CD4-positive, alpha-beta T cell treated with Interferon alpha-2 for 1 hour (primary cell): ENCODE data around the gene STEAP2.
A peak's percentile ranks its signal among the peaks of the same experiment; 100 is the strongest.
"Not testable (repeated sequence)": the region's sequence is repeated elsewhere in the genome, so short reads cannot be mapped to it uniquely, and the experiment has no call there.

Experiments
- DNase-seq, 2 donors: peaks; one replicate each; pipeline ENCODE4 v3.0.0-alpha.2; 2020 to 2022

The STEAP2 gene

DNA sequence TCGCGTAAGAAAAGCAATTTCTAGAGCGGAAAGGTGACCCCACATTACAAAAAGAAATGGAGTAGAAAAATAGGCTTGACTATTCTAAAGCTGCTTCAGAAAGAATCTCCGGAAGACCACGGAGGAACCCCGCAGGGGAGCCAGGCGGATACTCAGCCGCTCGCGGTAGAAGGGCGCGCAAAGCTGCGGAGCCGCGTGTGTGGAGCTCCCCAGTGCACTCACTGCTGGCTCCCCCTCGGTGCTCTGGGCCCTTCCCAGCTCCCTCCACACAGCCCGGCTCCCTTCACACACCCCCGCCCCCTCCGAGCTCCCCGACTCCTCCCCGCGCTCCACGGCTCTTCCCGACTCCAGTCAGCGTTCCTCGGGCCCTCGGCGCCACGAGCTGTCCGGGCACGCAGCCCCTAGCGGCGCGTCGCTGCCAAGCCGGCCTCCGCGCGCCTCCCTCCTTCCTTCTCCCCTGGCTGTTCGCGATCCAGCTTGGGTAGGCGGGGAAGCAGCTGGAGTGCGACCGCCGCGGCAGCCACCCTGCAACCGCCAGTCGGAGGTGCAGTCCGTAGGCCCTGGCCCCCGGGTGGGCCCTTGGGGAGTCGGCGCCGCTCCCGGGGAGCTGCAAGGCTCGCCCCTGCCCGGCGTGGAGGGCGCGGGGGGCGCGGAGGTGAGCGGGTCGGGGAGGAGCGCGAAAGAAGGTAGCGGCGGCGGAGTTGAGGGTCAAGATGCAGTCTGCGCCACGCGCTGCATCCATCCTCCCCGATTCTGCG lies at the start of gene STEAP2:
Gene STEAP2, plus strand, starts transcription at position 350 of the 758 bp plus-strand sequence. CDS start 13,343 bp downstream, outside the sequence.
- DNase-seq, result peak; percentile 2 to 5

DNA sequence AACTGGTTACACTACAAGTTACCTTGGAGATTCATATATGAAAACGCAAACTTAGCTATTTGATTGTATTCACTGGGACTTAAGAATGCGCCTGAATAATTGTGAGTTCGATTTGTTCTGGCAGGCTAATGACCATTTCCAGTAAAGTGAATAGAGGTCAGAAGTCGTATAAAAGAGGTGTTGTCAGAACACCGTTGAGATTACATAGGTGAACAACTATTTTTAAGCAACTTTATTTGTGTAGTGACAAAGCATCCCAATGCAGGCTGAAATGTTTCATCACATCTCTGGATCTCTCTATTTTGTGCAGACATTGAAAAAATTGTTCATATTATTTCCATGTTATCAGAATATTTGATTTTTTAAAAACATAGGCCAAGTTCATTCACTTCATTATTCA lies 48.0 kb upstream of the STEAP2 start:
- no peak for DNase-seq

DNA sequence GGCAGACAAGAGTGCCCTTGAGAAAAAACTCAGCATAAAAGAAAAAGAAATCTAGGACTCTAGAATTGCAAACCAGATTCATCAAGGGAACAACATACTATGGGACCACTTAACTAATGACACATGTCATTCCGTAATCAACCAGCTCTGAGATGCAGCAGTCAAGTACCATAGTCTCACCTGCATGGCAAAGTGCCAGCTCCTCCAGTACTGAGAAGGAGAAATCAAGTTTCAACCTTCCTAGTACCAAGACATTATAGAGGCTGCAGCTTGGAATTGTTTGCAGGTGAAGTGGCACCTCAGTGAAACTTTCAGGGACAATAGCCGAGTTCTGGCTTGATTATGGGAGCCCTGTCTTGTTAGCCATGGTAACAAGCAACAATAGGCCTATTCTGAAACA lies 45.8 kb upstream of the STEAP2 start:
- DNase-seq, result no peak

DNA sequence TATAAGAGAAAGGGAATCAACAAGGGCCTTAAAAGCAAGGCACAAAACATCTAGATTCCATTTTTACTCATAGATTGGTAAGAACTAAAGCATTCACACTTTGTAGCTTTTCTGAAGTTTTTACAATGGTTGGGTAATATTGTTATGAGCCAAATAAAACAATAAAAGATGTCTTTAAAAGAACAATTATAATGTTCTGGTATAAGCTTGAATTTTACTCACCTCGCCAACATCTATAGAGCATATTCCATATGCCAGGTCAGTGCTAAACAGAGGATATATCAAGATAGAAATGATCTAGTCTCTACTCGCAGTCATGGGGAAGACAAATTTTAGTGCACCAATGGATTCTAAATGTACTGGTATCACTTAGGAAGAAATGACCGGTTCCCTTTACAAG lies 45.4 kb upstream of the STEAP2 start:
- DNase-seq, result no peak

DNA sequence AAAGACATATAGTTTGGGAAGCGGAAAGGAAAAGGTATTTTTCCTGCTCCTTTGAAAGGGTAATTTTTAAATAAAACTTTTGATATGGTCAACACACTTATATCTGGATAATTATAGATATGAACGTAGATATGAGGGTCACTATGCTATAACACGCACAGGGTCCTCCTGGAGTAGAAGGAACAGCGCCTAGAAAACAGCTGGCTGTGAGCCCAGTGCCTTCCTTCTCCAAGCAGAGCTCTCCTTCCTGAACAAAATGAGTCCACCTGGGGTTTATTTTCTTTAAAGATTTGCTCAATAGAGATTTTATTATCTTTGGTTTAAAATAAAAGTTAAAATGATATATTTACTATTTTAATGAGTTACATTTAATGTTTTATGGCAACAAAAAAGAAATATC lies 44.2 kb upstream of the STEAP2 start:
- DNase-seq, result no peak

DNA sequence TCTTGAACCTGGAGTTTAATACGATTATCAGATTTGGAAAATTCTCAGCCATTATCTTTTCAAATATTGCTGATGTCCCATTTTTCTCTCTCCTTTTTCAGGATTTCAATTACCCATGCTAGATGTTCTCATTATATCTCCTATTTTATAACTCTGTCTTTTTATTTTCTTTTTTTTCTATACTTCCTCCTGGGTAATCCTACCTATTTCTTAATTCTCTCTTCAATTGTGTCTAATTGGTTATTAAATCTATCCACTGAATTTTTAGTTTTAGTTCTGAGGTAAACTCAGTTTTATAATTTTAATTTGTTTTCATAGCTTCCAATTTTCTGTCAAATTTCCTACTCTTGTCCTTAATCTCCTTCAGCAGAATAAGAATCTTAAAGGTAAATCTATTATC lies 41.6 kb upstream of the STEAP2 start:
- DNase-seq, result no peak

DNA sequence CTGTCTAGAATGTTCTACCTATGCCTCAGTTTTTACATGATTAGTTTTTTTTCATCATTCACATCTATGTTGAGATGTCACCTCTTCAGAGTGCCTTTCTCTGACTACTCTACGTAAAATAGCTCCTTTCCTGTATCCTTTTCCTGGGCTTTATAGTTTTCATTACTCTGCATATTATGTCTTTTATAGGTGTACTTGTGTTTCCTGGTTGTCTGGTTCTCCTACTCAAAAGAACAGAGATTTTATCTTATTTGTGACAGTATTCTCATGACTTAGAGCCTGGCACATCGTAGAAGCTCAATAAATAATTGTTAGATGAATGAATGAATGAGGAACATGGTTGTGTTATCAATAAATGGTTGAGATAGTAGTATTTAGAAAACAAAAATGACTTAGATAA lies 39.4 kb upstream of the STEAP2 start:
- DNase-seq, result no peak

DNA sequence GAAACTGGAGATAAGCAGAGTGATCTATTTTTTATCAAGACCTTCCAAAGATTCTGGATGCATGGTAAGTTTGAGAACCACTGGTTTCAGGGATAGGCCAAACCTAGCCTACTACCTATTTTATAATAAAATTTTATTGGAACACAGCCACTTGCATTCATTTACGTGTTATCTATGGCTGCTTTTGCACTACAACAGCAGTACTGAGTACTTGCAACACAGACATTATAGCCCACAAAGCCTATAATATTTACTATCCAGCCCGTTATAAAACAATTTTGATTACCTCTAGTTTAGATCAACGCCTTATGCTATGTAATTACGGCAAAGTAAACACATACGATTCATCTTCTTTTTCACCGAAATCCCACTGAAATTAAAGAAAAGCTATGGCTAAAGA lies 38.9 kb upstream of the STEAP2 start:
- no peak for DNase-seq

DNA sequence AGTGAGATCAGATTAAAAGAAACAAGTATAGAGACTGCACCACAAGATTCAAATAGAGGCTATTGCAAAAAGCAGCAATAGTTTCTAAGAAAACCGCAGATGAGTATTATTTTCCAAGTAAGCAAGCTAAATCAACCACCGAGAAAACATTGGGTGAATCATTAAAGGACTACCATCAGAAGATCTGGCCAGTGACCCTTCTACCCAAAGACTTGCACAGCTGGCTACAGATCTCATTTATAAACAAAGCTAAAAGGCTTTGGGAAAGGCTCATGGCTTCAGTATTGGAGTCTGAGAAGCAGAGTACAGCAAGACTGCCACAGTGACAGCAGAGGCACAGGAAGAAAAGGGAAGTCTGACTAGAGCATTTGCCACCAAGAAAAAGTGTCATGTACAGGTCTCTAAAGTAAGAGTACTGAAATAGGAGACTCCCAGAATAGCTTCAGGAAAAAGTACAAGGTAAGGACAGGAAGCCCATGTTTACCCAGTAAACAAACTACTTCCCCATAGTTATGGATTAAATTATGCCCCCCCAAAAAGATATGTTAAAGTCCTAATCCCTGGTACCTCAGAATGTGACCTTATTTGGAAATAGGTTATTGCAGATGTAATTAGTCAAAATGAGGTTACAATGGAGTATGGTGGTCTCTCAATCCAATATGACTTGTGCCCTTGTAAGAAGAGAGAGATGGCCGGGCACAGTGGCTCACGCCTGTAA lies 38.3 kb upstream of the STEAP2 start:
- DNase-seq, result no peak

DNA sequence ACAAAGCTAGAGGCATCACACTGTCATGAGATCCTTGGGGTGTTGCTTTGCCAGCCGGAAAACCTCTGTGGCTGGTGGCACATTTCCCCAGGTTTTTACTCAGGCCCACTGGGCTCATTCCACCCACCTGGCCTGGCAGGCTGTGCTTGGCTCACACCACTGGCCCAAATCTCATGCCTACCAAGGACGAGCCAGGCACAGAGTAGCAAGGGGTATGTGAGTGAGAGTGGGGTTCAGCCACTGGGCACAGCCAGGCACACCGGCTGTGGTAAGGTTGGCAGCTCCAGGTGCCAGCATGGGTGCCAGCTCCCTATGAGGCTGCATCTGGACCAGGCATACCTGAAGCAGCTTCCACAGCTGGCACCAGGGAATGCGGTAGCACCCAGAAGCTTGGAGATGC lies 35.9 kb upstream of the STEAP2 start:
- DNase-seq, result no peak

DNA sequence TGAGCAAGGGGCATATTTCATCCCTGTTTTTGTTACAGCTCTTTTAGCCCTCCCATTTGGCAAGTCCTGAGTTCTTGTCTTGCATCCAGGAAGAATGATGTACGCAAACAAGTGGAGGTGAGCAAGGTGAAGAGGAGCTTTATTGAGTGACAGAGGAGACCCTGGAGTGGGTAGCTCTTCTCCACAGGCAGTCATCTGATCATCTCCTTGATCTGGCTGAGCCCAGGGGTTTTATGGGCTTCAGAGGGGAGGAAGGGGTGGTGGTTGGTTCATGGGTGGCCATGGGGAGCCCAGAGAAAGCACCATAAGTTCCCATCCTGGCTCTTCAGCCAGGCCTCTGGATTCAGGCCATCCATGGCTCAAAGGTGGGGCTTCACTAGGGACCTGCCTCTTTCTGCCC lies 35.3 kb upstream of the STEAP2 start:
- DNase-seq, result no peak

DNA sequence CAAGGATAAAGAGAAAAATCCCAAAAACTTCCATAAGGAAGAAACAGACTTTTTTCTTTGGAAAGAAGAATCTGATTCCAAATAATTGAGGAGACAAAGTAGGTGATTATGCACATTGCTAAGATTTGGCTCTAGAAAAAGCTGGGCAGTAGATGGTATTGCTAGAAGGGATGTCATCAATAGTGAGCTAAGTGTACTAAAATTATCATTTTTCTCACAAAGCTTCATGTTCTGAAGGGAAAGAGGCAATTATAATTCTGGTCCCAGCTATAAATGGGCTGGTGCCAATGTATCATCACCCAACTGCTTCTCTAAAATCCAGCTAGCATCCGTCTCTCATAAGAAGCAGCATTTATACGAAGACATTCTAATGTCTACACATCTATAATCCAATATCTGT lies 33.4 kb upstream of the STEAP2 start:
- no peak for DNase-seq

DNA sequence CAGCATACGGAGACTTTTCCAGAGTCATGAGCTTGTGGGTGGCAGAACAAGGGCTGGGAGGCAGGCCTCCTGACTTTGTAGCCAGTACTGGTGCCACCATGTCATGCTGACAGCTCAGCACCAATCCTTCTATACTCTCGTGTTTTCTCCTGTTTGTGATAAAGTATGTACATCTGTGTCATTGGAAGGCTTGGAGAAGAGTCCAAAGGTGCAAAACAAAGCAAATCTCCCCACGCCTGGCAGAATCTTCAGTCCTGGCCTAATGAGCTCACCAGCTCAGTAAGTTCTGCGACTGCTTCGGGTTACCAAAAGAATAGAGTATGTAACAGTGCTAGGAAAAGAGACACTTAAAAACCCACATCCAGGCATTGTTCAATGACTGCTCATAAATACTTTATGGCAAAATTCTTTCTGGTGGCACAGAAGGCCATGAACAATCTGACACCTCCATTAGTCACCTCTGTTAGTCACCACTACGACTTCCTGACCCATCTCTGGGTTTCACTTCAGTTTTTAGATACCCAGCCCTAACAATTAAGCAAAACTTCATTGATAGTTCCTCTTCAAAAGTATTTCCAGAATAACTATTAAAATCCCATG lies 32.8 kb upstream of the STEAP2 start:
- DNase-seq, result peak in 1 of 2 donors; percentile 10

DNA sequence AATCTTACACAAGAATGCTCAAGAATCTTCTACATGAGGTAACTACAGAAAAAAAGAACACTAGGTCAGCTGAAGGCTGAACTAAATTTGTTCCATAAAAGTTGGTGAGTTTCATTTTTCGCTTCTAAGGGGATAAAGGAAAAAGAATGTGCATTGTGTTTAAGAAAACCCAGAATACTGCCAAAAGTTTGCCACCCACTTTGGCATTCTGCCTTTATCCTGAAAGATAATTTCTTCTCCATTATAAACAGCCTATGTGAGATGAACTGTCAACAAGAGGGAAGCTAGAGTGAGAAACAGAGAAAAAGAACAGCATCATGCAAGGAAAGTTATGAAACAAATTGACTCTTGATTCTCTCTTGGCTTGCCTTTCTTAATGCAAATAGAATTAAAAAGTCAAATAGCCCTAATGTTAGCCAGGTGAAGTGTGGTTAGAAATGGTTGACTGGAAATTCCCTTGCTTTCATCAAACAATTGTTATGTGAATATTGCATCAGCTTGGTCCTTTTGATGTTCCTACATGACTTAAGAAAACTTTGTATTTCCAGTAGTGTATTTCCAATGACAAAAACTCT lies 31.4 kb upstream of the STEAP2 start:
- DNase-seq, result no peak

DNA sequence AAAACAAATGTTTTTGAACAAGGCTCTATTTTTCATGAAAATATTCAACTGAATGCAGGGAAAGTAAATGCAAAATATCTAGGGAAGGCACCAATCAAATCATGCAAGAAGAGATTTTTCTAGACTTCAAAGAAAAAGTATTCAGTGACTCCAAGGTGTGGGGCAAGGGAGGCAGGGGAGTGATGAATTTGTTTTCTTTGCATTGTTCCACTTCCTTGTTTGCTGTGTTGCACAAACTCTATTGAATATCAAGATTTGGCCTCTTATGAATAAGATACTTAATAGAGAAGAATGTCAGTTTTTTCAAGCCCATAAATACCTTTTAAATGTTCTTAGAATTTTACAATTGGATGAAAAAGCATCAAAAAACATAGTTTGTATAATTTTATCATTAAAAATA lies 30.9 kb upstream of the STEAP2 start:
- no peak for DNase-seq

DNA sequence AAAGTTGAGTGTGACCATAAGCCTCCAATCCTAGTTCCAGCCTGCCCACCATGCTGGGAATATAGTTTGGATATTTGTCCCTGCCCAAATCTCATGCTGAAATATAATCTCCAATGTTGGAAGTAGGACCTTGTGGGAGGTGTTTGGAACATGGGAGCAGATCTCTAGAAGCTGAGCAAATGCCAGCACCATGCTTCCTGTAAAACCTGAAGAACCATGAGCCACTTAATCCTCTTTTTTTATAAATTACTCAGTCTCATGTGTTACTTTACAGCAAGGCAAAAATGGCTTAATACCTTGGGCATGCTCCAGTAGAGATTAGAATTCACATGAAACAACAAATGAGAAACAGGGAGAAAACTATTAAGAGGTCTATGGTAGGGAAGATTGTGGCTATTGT lies 30.1 kb upstream of the STEAP2 start:
- DNase-seq, result no peak

DNA sequence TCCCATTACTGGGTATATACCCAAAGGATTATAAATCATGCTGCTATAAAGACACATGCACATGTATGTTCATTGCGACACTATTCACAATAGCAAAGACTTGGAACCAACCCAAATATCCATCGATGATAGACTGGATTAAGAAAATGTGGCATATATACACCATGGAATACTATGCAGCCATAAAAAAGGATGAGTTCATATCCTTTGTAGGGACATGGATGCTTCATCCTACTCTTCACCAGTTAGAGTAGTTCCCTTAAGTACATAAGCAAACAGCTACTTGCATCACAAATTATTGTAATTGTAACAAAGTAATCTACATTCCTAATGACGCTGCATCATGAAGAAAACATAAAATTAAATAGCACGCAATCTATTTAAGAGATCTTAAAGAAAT lies 25.2 kb upstream of the STEAP2 start:
- not testable (repeated sequence) for DNase-seq

DNA sequence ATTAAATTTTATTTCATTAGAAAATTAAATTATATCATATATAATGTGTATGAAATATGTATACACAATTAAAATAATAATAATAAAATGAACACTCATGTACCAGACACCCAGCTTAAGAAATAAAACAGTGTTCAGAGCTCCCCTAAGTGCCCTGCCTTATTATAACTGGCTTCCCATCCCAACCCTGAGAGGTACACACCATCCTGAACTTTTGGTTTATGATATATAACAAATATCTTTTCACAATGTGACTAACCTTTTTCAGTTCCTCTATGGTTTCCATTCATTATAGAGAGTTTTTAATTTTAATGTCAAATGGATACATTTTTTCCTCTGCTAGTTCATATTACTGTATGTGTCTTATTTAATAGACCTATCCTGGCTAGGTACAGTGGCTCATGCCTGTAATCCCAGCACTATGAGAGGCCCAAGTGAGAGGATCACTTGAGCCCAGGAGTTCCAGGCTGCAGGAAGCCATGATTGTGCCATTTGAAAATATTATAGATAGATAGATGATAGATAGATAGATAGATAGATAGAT lies 24.0 kb upstream of the STEAP2 start:
- no peak for DNase-seq

DNA sequence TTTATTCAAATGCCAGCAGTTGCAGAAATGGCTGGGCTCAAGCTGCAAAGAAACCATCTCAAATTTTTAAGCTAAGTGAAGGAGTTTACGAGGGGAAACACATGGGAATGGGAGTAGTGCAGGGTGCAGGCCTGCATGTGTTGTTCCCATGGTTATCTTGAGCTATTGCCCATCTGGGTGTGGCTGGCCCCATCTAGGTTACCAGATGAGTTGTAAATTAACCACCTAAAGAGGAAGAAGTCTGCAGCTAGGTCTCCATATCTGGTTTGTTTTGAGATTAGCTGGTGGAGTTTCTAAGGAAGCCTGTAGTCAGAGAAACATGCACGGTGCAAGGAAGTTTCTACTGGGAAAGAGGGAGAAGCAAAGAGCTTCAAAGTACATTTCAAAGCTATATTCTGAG lies 23.3 kb upstream of the STEAP2 start:
- DNase-seq, result no peak

DNA sequence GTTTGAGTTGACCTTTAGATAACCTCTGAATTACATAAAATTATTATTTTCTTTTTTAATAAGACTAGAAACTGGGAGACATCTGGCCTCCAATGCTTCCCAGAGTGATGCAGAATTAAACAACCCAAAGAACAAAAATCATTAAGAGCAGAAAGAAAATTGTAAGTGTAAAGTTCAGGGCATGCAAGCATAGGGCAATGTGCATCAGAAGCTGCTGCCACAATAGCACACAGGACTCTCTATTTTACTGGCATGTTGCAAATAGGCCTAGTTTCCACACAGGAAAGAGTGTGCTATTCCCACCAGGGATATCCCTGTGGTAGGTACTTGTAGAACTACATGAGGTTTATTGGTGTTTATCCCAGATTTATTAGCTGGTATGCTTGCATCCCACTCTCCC lies 20.5 kb upstream of the STEAP2 start:
- no peak for DNase-seq

DNA sequence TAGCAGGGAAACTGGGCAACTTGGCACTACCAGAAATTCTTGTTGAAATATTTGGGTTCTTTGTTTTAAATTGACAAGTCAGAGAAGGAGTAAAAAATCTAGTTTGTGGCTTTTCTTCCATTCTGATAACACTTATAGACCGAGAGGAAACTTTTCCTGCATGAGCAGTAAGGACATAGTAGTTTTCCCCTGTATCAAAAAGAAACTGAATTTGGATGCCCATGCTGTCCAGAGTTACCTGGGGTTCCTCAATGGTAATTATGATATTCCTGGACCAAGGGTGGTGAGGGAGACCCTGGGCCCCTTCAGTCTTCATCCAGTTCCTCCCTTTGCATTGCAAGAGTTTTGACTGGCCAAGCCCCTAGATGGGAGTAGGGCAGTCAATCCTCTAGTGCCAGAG lies 19.9 kb upstream of the STEAP2 start:
- DNase-seq, result no peak

DNA sequence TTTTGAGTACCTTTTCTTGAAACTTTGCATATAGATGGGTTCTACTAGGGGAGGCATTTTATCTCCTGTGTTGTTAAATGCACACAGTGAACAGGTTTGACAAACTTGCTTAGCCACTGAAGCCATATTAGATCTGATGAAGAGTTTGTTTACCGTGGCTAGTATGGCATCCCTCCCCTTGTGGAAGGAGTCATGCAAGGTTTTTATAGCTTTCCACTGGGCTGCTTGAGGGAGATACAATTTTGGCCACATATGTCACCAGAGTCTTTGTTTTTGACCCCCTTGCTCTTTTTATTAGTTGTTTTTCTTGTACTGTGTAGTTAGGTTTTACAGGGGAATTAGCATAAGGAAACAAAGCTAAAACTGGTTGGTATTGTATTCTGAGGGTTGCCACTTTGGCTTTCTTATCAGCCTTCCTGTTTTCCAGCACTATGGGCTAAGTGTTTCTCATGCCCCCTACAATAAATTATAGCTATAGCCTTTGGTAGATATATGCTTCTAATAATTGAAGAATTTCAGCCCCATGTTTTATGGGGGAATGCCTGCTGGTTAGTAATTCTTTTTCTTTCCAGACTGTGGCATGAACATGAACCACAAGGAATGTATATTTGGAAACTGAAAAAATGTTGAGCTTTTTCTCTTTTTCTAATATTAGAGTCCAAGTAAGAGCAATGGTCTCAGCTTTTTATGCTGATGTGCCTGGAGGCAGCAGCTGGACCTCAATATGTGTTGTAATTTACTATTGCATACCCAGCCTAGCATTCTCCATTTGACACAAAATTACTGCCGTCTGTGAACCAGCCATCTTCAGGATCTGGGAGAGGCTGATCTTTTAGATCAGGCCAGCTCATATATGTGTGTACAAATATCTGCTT lies 18.4 kb upstream of the STEAP2 start:
- no peak for DNase-seq
